ENCODE data around the gene ARSI.

ARSI gene

DNA sequence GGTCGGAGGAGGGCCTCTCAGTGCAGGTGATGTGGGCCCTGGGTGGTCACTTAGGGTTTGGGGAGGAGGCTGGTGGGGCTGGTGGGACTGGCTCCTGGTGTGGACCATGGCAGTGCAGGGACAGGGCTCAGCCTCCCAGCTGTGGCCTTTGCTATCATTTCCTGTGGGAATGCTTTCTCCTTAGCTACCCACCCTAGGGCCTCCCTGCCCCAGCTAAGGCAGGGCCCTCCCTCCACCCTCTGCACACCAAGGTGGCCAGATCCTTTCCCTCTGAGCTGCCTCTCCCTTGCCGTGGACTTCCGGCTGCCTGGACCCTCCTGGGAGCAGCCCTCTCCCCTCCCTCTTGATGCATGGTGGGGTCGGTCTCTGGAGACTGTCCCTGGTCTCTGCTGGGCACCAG lies 22.7 kb upstream of the ARSI start:
- no peak for DNase-seq

- no peak for DNase-seq
Observed at GRCh38 chr5:150323819-150324218, 21.1 kb upstream of the ARSI start.

GRCh38 chr5:150323092-150323491 lies 20.4 kb upstream of the ARSI start:
- no peak for DNase-seq

GRCh38 chr5:150322202-150322601 lies 19.5 kb upstream of the ARSI start:
- no peak for DNase-seq

- no peak for DNase-seq
Observed at GRCh38 chr5:150321784-150322183, 19.1 kb upstream of the ARSI start.

DNA sequence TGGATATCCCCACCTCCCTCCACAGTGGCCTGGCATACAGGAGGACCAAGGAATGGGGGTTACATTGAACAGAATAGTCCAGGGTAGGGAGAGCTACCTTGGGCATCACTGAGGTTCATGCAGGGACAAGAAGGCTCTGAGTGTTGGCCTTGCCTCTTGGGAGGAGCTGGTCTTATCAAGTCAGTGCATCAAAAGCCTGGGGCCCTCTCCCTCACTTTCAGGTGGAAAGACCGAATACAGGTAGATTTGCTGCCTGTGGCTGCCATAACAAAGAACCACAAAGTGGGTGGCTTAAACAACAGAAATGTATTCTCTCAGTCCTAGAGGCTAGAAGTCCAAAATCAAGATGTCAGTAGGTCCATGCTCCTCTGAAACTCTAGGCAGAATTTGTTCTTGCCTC lies 18.5 kb upstream of the ARSI start:
- DNase-seq = no peak

GRCh38 chr5:150320044-150320613 lies 17.4 kb upstream of the ARSI start:
- no peak for DNase-seq

- DNase-seq = no peak
Observed at GRCh38 chr5:150319484-150319790, 16.7 kb upstream of the ARSI start.

DNA sequence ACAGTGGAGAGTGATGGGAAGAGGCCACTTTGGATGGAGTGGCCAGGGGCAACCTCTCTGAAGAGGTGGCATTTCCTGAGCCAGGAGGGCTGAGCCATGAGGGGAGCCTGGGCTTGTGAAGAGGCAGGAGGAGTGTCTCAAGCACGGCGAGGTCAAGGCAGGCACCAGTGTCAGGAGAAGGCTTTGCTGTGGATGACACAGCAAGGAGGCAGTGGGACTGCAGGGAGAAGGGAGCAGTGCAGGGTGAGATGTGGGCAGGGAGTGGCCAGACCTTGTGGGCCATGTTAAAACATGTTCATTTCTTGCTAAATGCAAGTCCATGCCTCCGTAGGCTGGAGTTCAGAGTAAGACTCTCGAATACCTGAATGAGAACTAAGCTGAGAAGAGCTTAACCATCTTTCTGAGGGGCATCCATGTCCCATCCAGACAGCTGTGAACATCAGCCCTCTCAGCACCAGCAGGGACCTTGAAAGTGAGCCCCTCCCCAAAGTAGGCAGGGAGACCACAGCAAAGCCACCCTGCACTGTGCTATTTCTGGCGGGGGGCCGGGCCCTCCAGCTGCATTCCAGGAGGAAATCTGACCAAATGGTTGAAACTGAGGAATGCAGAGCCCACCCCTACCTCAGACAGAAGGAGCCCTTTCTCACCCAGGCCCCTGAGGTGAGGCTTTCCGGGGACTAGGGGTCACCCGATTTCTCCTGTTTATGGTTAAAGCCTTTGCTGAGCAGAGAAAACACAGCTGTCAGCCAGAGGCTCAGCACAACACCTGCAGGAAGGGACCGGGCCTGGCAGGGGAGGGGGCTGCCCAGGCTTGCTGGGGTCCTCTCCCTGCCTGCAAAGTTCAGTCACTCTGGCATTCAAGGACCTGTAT lies 16.1 kb upstream of the ARSI start:
- no peak for DNase-seq

DNA sequence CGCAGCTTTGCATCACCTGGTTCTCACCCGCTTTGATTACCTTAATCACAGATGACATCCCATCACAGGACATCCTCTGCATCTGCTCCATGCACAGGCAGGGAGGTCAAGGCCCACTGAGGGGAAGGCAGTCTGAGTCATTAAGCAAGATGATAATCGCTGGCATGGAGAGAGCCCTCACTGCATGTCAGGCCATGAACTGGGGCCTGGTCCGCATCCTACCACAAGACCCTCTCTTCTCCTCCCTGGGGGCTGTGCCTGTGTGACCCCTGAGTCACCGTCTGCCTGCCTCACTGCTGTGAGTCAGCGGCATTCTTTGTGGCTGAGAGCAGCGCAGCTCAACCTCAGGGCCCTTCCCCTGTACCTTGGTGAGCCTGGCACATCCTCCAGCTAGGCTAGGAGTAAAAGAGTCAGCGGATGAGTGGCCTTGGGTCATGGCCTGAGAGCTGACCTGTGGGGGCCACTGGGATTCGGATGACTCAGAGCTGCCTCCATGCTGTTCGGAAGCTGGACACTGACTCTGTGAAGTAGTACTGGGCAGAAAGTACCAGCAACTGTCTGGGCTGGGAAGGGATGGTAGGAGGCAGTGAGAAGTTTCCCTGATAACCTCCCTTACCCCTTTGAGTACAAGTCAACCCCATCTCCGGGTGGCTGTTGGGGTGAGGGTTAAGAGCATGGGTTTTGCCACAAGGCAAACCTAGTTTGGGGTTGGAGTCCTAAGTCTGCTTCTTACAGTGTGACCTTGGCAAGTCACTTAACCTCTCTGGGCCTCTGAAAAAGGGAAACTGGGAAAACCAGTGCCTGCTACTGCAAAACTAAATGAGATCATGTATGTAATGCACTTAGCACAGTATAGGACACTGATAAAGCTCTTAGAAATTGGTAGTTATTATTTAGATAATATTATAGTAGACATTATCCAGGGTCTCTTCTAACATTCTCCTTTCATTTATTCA lies 14.6 kb upstream of the ARSI start:
- no peak for DNase-seq

GRCh38 chr5:150316320-150316719 lies 13.6 kb upstream of the ARSI start:
- no peak for DNase-seq

GRCh38 chr5:150315245-150315644 lies 12.5 kb upstream of the ARSI start:
- no peak for DNase-seq

GRCh38 chr5:150313921-150314716 lies 11.4 kb upstream of the ARSI start:
- DNase-seq = no peak

DNA sequence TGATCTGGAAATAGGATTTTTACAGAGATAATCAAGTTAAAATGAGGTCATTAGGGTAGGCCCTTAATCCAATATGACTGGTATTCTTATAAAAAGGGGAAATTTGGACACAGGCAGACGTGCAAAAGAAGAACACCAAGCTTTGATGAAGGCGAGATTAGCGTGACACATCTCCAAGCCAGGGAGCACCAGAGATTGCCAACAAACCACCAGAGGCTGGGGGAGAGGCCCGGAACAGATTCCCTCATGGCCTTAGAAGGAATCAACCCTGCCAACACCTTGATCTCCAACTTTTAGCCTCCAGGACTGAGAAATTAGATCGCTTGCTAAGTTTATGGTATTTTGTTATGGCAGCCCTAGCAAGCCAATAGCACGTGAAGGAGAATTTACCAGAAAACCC lies 10.8 kb upstream of the ARSI start:
- no peak for DNase-seq

DNA sequence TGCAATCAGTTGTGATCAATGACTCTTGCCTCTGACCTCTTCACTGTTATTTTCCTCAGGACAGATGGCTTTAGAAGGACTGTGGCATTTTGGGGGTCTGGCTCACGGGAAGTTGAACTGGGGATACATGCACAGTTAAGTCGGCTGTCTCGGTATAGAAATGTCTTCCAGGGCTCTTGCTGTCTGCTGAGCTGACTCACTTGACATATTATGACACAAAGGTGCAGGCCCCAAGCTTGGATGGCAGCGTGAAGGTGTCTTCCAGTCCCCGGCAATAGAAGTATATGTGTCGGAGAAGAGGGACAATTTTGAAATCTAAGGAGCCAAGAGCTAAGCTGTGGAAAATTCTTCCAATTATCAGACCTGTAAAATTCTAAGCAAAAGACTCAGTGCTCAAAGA lies 9.8 kb upstream of the ARSI start:
- no peak for DNase-seq

GRCh38 chr5:150311015-150311692 lies 8.4 kb upstream of the ARSI start:
- no peak for DNase-seq

- DNase-seq = no peak
Observed at GRCh38 chr5:150310246-150310645, 7.5 kb upstream of the ARSI start.

- no peak for DNase-seq
Observed at GRCh38 chr5:150309886-150310239, 7.2 kb upstream of the ARSI start.

DNA sequence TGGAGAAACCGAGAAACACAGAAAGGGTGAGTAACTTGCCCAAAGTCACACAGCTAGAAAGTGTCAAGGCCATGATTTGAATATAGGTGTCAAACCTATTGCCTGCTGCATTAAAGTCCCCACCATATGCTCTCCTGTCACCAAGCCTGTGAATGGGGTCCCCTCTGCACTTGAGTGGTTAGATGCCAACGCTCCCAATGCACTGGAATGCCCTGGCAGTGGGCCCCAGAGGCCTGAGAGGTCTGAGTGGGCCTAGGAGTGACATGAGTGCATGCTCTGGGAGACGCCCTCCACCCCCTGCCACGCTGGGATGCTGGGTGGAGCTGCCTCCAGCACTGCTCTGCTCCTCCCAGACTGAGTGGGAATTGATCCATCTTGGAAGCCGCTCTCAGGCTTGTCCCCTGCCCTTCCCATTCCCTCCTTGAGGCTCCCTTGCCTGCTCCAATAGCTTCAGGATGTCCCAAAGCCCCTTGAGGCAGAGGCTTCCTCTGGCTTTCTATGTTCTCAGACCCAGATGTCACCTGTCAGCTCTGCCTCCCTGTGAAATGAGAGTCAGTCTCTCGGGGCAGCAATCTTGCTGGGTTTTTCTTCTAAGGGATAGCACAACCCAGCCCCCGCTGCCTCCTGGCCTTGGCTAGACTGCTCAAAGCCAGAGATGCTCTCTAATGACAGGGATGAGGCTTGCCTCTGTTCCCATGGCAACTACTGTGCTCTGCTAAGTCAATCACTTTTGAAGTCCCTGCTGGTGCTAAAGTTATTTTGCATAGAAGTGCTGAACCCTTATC lies 6.6 kb upstream of the ARSI start:
- DNase-seq = no peak

DNA sequence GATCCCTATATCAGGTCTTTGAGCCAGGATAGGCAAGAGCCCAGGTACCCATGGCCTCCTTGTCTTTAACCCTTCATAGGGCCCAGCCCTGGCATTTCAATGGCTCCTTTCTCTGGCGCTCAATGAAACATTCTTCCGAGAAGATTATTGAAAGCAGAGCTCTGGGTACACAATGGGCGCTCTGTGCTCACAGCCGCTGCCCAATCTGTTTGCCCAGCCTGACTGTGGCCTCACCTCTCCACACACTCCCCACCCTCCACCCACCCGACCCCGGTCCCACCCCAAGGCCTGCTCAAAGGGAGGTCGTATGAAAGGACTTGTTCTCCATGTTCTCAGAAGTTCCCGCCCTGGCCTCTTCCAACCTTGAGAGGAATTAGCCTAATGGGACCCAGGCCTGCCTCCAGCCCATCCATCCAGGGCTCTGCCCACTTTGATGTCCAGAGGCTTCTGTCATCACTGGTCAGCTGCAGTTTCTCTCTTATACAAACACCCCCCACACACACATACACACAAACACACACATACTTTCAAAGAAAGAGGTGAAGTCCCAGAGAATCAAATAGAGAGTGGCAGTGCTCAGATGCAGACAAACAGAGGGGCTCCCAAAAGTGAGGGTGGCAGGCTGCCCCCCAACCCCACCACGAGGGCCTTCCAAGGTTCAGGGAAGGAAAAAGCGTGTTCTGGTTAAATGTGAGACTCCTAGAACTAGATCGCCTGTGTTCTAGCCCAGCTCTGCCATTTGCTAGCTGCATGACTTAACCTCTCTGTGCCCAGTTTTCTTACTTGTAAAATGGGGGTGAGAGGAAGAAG lies 5.1 kb upstream of the ARSI start:
- no peak for DNase-seq

GRCh38 chr5:150306775-150307174 lies 4.1 kb upstream of the ARSI start:
- no peak for DNase-seq

All from activated CD4-positive, alpha-beta T cell treated with anti-CD3 and anti-CD28 coated beads, Interleukin-10, Interleukin-2, amounts not matched to agents 100 ng/mL and 50 ng/mL, durations not matched to agents 16 hours and 8 hours (primary cell).